GM19324 (cell line): Measurements from ENCODE around the gene PPIL1.
"Not testable (repeated sequence)": the region's sequence is repeated elsewhere in the genome, so short reads cannot be mapped to it uniquely, and the experiment has no call there.

Source experiments
- ATAC-seq: cut with Tn5 transposase; IDR thresholded peaks from one replicate; pipeline ENCODE4 v1.9.1; 2021; ENCODE audit warnings: mild to moderate bottlenecking, moderate library complexity; ENCODE audit not compliant: unreplicated experiment, low FRiP score

Gene PPIL1

GRCh38 chr6:36874443-36875249, at the start of gene PPIL1:
TSS of gene PPIL1 (minus strand) at chr6:36874803. CDS start at chr6:36874772, 31 bp downstream.
- ATAC-seq: peak; percentile 79

- ATAC-seq: no peak
These were observed 49.5 kb upstream of the PPIL1 start for GRCh38 chr6:36924131-36924530.

- ATAC-seq: no peak
These were observed 45.9 kb upstream of the PPIL1 start for GRCh38 chr6:36920546-36920945.

GRCh38 chr6:36920049-36920448, 45.4 kb upstream of the PPIL1 start:
- ATAC-seq: no peak

GRCh38 chr6:36917541-36918193, 43.1 kb upstream of the PPIL1 start:
- ATAC-seq: no peak

GRCh38 chr6:36916126-36916525, 41.5 kb upstream of the PPIL1 start:
- no peak for ATAC-seq

GRCh38 chr6:36915599-36915998, 41.0 kb upstream of the PPIL1 start:
- no peak for ATAC-seq

GRCh38 chr6:36914227-36914794, 39.7 kb upstream of the PPIL1 start:
- ATAC-seq: no peak

- no peak for ATAC-seq
These were observed 38.5 kb upstream of the PPIL1 start for GRCh38 chr6:36913082-36913481.

- ATAC-seq: peak; percentile 59
These were observed 38.0 kb upstream of the PPIL1 start for GRCh38 chr6:36912586-36912985.

GRCh38 chr6:36912030-36912454, 37.4 kb upstream of the PPIL1 start:
- ATAC-seq: peak; percentile 21

GRCh38 chr6:36908747-36909146, 34.1 kb upstream of the PPIL1 start:
- no peak for ATAC-seq

- ATAC-seq: no peak
These were observed 33.2 kb upstream of the PPIL1 start for GRCh38 chr6:36907781-36908180.

GRCh38 chr6:36906539-36907325, 32.1 kb upstream of the PPIL1 start:
- ATAC-seq: no peak

- ATAC-seq: no peak
These were observed 30.3 kb upstream of the PPIL1 start for GRCh38 chr6:36904851-36905393.

GRCh38 chr6:36904114-36904513, 29.5 kb upstream of the PPIL1 start:
- no peak for ATAC-seq

- ATAC-seq: no peak
These were observed 23.0 kb upstream of the PPIL1 start for GRCh38 chr6:36897609-36898008.

GRCh38 chr6:36893976-36894932, 19.7 kb upstream of the PPIL1 start:
- ATAC-seq: no peak

- not testable (repeated sequence) for ATAC-seq
These were observed 16.6 kb upstream of the PPIL1 start for GRCh38 chr6:36891153-36891552.
